ENCODE data around the gene CLEC4D. TPM values are rescaled to one million over a fixed set of nuclear protein-coding genes. Genes with fewer than 3 reads are reported as not detected.

The CLEC4D gene
- polyA plus RNA-seq, 1 of the 3 experiments (the other 2 are of a cell fraction) = not detected

- POLR2A ChIA-PET = no interaction called here
- no peak overlapping the region for H2AFZ ChIP-seq (ENCODE audit: low read depth)
- H3K79me2 ChIP-seq (ENCODE audit: insufficient read depth) = no peaks in the 10 kb centered on the region
- no peaks in the 10 kb centered on the region for H3K9me2 ChIP-seq
- CTCF ChIA-PET = no interaction called here
- no peak overlapping the region for H3K4me2 ChIP-seq
- no peak for DNase-seq
- H3K4me3 ChIP-seq (ENCODE audit: low read depth in 2 of 2, low read length in 1 of 2) = no peak overlapping the region
- H3K9me3 ChIP-seq = no peaks in the 10 kb centered on the region
- H3F3A ChIP-seq (replicated peaks; ENCODE audit: insufficient read depth) = no peaks in the 10 kb centered on the region
- no peaks in the 10 kb centered on the region for H3K4me1 ChIP-seq (ENCODE audit: control insufficient read depth in 1 of 2, insufficient read depth in 2 of 2, low read depth in 1 of 2, low read length in 1 of 2)
- H3K27ac ChIP-seq (ENCODE audit: low read depth in 2 of 2, low read length in 1 of 2) = no peak overlapping the region
- H3K9ac ChIP-seq = no peak overlapping the region
- no peak for TF ChIP-seq ZBTB33 (IDR thresholded peaks at IDR 0.05; ENCODE audit: borderline replicate concordance, low read depth)
- no peak for TF ChIP-seq REST (IDR thresholded peaks at IDR 0.05; ENCODE audit: low read depth, low read length)
- TF ChIP-seq FOSL2 (IDR thresholded peaks at IDR 0.05; ENCODE audit: borderline replicate concordance, low read depth) = no peak
- no peak for TF ChIP-seq GATA2 (CRISPR knock-in tag; IDR thresholded peaks at IDR 0.05)
- no peak for TF ChIP-seq SMC3 (IDR thresholded peaks at IDR 0.05; ENCODE audit: low read depth, low read length)
- TF ChIP-seq ELF1 (IDR thresholded peaks at IDR 0.05) = no peak
- TF ChIP-seq, protein P1, sequence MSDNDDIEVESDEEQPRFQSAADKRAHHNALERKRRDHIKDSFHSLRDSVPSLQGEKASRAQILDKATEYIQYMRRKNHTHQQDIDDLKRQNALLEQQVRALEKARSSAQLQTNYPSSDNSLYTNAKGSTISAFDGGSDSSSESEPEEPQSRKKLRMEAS (IDR thresholded peaks at IDR 0.05; ENCODE audit: low read depth) = no peak
- no peak for TF ChIP-seq NRF1 (IDR thresholded peaks at IDR 0.05; ENCODE audit: low read depth, low read length)
- TF ChIP-seq CHD2 (IDR thresholded peaks at IDR 0.05; ENCODE audit: low read length, partially characterized antibody) = no peak
- no peak for TF ChIP-seq CTCF (IDR thresholded peaks at IDR 0.05)
- no peak for TF ChIP-seq MEF2A (IDR thresholded peaks at IDR 0.05; ENCODE audit: borderline replicate concordance, low read depth)
- no peak for TF ChIP-seq EZH2phosphoT487 (IDR thresholded peaks at IDR 0.05; ENCODE audit: borderline replicate concordance, low read depth)
- TF ChIP-seq TCF12 (IDR thresholded peaks at IDR 0.05) = no peak
- no peak for TF ChIP-seq RCOR1 (IDR thresholded peaks at IDR 0.05; ENCODE audit: low read length)
- TF ChIP-seq USF2 (IDR thresholded peaks at IDR 0.05; ENCODE audit: borderline replicate concordance, low read depth, low read length) = no peak
- no peak for TF ChIP-seq RFX5 (IDR thresholded peaks at IDR 0.05; ENCODE audit: low read length)
- TF ChIP-seq POLR2AphosphoS5 (IDR thresholded peaks at IDR 0.05; ENCODE audit: low read depth, low read length) = no peak
- TF ChIP-seq YY1 (IDR thresholded peaks at IDR 0.05; ENCODE audit: low read depth) = no peak
- WGBS (ENCODE audit: low lambda C conversion rate) = 7% methylated on average over 2 of the region's 3 CpGs
- H3K36me3 ChIP-seq (replicated peaks in 1 of 2; ENCODE audit: control insufficient read depth in 1 of 2, insufficient read depth in 2 of 2, low read length in 1 of 2) = no peaks in the 10 kb centered on the region
- H3K27me3 ChIP-seq (ENCODE audit: insufficient read depth) = peaks cover 7% of the 10 kb centered on the region; the same call in 1 of the 2 replicates
- H4K20me1 ChIP-seq (ENCODE audit: insufficient read depth) = no peaks in the 10 kb centered on the region
Measured at GRCh38 chr12:8508223-8508622, 5.1 kb upstream of the CLEC4D start.

All from SK-N-SH (cell line).